Measurements from ENCODE around the gene NSG2.
"Not testable (repeated sequence)": the region's sequence is repeated elsewhere in the genome, so short reads cannot be mapped to it uniquely, and the experiment has no call there.

NSG2 gene

GRCh38 chr5:174106997-174107655, 61.6 kb downstream of the NSG2 start:
- no peak for FAIRE-seq

GRCh38 chr5:174108745-174109144, 63.2 kb downstream of the NSG2 start:
- no peak for FAIRE-seq

DNA sequence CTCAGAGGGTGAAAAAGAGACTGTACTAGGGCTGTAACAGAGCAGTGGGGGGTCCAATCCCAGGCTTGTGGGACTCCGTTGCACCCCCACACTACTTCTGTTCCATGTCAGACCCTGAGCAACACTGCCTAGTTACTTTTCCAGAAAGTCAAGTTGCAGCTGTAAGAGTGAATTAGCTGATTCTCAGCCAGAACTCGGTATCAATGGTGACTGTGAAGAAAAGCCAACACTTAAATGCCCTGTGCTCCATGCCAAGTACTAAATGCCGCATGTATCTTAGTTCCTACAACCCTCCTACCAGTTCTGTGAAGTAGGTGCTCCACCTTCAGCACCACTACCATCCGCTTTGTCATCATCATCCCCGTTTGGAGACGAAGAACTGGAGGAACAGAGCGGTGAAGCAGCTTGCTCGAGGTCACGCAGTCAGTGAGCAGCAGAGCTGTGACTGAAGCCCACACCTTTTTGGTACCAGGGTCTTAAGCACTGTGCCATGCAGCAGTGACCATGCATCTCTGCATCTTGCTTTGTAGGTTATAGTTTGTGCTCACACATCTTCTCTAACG, 64.3 kb downstream of the NSG2 start:
- no peak for FAIRE-seq

DNA sequence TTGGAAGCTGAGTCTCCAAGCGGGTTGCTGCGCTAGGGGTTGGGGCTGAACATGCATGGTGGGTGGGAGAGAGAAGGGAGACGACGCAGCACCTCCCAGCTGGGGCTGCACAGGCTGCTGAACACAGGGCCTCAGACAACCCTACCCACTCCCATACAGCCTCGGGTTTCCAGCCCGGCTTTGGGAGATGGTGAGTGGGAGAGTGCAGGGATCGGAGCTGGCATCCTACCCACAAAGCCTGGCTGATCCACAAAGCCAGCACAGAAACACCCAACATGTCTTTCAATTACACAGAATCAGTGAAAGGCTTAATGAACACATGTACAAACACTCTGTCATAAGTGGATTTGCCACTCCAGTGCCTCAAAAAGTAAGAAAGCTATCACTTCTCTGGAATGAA, 64.8 kb downstream of the NSG2 start:
- no peak for FAIRE-seq

- FAIRE-seq = no peak
These were observed 65.9 kb downstream of the NSG2 start for GRCh38 chr5:174111287-174111973.

- FAIRE-seq = no peak
These were observed 69.7 kb downstream of the NSG2 start for GRCh38 chr5:174115226-174115625.

DNA sequence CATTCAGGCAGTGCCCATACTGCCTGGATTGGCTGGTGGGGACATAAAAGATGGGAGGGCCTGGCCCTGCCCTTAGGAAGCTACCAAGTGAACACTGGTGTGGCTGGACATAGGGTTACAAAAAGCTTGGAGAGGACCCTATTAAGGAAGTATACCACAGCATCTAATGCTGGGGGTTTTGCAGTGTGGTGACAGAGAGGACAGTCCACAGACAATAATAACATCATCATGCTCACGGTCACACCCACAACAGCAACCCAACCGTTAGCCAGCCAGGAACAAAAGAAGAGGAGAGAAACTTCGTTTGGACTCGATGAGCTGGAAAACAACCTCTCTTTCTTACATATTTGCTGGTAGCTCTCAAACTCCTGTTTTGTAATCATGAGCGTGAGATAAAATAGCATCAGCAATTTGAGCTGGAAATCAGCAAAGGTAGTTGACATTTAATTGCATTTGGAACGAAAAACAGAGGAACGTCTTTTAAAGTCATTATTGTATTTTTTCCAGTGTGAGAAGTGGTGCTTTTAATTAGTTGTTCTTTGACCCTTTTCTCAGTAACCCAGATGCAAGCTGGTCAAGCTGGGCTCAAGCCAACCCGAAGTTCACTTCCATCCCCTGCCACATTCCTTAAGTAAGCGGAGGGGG, 73.4 kb downstream of the NSG2 start:
- no peak for FAIRE-seq

- no peak for FAIRE-seq
These were observed 74.0 kb downstream of the NSG2 start for GRCh38 chr5:174119468-174119881.

DNA sequence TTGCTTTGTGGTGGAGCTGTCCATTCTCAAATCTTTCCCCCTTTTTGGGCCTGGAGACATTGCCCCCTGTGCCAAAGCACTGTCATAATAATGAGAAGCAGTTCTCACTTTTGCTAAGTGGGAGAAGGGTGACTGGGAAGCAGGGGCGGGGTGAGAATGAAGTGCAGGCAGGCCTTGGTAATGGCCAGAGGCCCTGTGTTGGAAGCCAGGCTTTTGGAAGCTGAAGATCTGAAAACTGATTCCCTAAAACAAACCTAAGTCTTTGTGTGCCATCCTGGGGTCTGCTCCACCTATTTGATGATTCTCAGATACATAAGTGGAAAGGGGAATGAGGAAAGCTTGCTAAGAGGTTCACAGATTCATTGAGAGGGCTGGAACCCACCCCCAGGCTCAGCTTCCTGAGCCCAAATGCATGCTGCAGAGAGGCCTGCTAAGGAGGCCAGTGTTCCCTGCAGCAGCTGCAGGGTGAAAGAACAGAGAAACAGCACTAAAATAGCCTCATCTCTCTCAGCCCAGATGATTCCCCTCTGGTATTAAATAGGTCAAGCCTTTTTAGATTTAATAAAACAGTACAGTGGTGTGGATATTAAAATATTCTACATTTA, 75.0 kb downstream of the NSG2 start:
- no peak for FAIRE-seq

GRCh38 chr5:174134545-174134944, 89.0 kb downstream of the NSG2 start:
- no peak for FAIRE-seq

GRCh38 chr5:174139623-174140022, 94.1 kb downstream of the NSG2 start:
- no peak for FAIRE-seq

- FAIRE-seq = no peak
These were observed 95.0 kb downstream of the NSG2 start for GRCh38 chr5:174140452-174141020.

GRCh38 chr5:174141398-174141797, 95.9 kb downstream of the NSG2 start:
- no peak for FAIRE-seq

DNA sequence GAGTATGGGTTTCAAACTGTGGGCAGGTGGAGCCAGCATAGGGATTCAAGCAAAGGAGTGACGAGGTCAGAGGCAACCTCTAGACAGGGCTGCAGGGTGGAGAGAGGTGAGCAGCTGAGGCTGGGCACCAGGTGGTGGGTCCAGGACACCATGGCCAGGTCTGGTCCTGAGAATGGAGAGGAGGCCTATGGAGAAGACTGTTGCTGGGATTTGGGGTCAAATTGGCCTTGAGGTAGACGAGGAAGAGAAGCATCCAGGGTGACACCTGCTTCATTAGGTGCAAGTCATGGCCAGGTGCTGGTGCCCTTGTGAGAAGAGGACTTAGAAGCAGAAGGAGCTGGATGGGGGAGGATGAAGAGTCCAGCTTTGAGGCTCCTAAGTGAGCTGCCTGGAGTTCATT, 99.6 kb downstream of the NSG2 start:
- FAIRE-seq = no peak

DNA sequence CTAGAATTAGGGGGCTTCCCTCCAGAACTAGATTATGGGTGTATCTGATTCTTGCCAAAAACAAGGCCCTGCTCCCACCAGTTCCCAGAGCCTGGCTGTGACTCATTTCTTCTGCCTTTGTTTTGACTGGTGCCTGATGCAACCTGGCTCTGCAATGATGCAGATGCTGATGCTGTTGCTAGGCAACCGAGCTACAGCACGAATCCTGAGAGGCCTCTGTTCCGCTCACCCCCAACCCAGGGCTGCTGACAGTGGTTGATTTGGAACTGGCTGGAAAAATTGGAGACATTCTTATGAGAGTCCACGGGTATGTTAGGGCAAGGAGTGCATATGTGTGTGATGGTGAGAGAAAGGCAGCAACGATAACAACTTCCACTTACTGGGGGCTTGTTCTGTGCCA, 100.3 kb downstream of the NSG2 start:
- FAIRE-seq = no peak

- FAIRE-seq = no peak
These were observed 101.0 kb downstream of the NSG2 start for GRCh38 chr5:174146556-174146955.

GRCh38 chr5:174147012-174147411, 101.5 kb downstream of the NSG2 start:
- FAIRE-seq = not testable (repeated sequence)

DNA sequence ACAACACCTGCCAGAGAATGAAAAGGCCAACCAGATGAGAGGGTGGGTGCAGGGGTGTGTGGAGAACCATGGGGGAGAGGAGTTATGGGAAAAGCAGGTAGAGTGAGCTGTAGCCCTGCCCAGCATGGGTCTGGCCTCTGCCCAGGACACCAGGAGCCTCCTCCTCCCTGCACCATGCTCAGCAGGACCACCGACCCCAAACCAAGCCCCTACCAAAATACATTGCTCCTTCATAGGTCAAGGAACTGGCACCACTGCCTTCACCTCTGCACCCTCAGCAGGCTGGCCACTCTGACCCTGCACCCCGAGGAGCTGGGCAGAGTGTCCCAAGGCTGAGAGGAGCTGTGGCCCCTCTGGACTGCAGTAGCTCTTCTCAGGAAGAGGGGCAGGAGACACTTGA, 102.0 kb downstream of the NSG2 start:
- no peak for FAIRE-seq

- no peak for FAIRE-seq
These were observed 103.2 kb downstream of the NSG2 start for GRCh38 chr5:174148721-174149120.

DNA sequence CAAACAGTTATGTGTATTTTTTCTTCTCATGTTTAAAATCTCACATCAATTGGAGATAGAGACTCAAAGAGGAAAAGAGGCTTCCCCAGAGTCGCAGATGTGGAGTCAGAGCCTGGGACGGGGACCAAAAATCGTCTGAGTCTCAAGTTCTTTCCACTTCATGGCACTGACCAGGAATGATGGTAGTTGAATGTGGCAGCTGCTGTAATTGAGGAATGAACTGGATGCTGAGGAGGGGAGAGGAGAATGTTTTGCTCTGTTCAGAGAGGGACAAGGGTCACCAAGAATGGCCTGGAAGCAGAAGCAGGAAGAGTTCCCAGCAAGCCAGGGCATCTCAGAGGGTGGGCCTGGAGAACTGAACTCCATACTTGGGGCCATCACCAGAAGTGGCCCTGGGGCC, 103.9 kb downstream of the NSG2 start:
- no peak for FAIRE-seq

DNA sequence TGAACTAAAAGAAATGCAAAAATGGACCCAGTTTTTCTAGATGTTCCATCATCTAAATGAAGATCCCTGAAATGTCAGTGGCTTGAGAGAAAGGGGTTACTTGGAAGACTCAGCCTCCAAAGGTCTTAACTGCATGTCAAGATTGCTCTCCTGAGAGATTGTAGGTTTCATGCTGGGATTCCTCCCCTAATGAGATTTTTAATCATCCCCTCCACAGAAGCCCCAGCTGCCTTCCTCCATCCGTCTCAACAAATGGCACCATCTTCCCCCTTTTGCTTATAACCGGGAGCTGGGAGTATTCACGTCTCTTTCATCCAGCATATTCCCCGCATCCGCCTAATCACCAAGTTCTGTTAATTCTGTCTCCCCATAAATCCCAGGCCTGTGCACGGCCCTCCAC, 104.5 kb downstream of the NSG2 start:
- FAIRE-seq = no peak

- no peak for FAIRE-seq
These were observed 106.2 kb downstream of the NSG2 start for GRCh38 chr5:174151599-174152181.

- FAIRE-seq = no peak
These were observed 109.1 kb downstream of the NSG2 start for GRCh38 chr5:174154559-174154958.

Data from endometrium (tissue), 2 donors.